Activated naive CD8-positive, alpha-beta T cell treated with anti-CD3 and anti-CD28 coated beads for 36 hours (primary cell): ENCODE data around the gene GRIA1. TPM values are rescaled to one million over a fixed set of nuclear protein-coding genes. Genes with fewer than 3 reads are reported as not detected.

Experiments used
- DNase-seq: peaks from one replicate; pipeline ENCODE4 v3.0.0; 2021
- H3K27ac Mint-ChIP-seq: one replicate; pipeline ENCODE4 v1.8.0; 2022; ENCODE audit warnings: mild to moderate bottlenecking, moderate library complexity, mixed read lengths
- H3K27me3 Mint-ChIP-seq: one replicate; pipeline ENCODE4 v1.8.0; 2022; ENCODE audit warnings: mild to moderate bottlenecking, mixed read lengths
- H3K36me3 Mint-ChIP-seq: one replicate; pipeline ENCODE4 v1.8.0; 2021; ENCODE audit warnings: mild to moderate bottlenecking, mixed read lengths
- H3K4me1 Mint-ChIP-seq: one replicate; pipeline ENCODE4 v1.8.0; 2021; ENCODE audit warnings: mixed read lengths
- H3K4me3 Mint-ChIP-seq: one replicate; pipeline ENCODE4 v1.8.0; 2022; ENCODE audit warnings: mild to moderate bottlenecking, moderate library complexity, mixed read lengths
- H3K9me3 Mint-ChIP-seq: one replicate; pipeline ENCODE4 v1.8.0; 2022; ENCODE audit warnings: mixed read lengths
- total RNA-seq, 2 experiments: library from RNA; stranded (reverse); gene quantifications; one replicate each; pipeline ENCODE4 v1.2.3, GENCODE V29; 2021

The GRIA1 gene
- total RNA-seq, 2 experiments from 2014 or later = not detected

DNA sequence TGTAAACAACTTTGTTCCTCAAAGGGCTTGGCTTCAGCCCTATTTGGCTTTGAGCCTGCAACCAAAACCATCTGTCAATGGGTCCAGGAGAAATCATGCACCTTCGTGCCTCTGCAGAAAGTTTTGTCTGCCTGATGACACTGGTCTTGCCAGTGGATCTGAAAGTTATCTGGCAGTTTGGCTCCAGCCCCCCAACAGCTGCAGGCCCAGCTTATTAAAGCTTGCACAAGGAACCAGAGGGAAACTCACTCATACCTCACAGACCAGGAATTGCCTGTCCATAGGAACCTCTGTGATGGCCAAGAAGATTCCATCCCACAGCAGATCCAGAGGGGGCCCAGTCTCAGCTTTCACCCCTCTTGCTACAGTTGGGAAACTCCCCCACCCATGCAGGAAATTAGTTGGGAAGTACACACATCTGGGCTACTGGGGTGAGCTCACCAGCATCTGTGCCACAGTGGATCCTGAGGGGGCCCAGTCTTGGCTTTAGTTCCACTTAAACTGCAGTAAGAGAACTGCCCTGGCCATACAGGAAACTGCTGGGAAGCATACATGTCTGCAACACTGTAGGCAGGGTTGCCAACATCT lies 265.5 kb downstream of the GRIA1 start:
- DNase-seq = no peak
- Mint-ChIP-seq H3K36me3 (no peaks in the 10 kb centered on the region), H3K27ac (no peak overlapping the region), H3K4me1 (no peaks in the 10 kb centered on the region), H3K9me3 (peaks cover 9% of the 10 kb centered on the region), H3K27me3 (no peaks in the 10 kb centered on the region), H3K4me3 (no peak overlapping the region)

DNA sequence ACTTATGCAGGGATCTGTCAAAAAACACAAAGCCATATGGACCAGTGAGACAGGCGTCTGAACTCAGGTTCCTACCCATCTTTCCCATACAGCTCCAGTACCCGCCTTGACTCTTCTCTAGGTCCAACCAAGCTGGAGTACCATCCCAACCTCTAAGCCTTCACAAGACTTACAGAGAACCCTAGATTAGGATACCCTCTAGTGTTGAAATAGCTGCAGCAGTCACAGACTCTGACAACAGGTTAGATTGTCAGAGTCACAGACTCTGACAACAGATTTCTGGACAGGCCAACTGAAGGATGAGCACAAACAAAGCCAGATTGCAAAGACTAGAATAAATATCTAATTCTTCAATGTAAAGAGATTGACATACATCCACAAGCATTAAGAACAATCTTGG lies 266.1 kb downstream of the GRIA1 start:
- Mint-ChIP-seq H3K9me3 (peaks cover 9% of the 10 kb centered on the region), H3K27me3 (no peaks in the 10 kb centered on the region), H3K27ac (no peak overlapping the region), H3K4me3 (no peak overlapping the region), H3K4me1 (no peaks in the 10 kb centered on the region), H3K36me3 (no peaks in the 10 kb centered on the region)
- DNase-seq = no peak

DNA sequence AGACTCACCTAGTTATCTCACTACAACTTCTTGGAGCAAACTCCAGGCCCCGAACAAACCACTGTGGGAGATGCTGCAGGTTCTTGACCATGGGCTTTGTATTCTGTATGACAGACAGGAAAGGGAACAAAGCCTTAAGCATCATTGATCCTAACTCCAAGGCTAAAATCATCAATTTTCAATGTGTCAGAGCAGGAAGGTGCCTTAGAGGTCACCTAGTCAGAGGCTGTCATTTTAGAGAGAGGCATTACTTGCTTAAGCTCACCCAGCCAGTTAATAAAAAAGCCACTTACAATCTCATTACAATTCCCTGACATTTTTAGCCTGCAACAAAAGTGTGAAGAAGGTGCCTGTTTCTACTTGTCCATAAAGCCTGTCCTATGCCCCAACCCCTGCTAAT lies 275.5 kb downstream of the GRIA1 start:
- H3K36me3 Mint-ChIP-seq = no peaks in the 10 kb centered on the region
- no peak overlapping the region for H3K4me3 Mint-ChIP-seq
- H3K9me3 Mint-ChIP-seq = peaks cover 2% of the 10 kb centered on the region
- no peaks in the 10 kb centered on the region for H3K27me3 Mint-ChIP-seq
- DNase-seq = no peak
- H3K27ac Mint-ChIP-seq = no peak overlapping the region
- no peaks in the 10 kb centered on the region for H3K4me1 Mint-ChIP-seq

DNA sequence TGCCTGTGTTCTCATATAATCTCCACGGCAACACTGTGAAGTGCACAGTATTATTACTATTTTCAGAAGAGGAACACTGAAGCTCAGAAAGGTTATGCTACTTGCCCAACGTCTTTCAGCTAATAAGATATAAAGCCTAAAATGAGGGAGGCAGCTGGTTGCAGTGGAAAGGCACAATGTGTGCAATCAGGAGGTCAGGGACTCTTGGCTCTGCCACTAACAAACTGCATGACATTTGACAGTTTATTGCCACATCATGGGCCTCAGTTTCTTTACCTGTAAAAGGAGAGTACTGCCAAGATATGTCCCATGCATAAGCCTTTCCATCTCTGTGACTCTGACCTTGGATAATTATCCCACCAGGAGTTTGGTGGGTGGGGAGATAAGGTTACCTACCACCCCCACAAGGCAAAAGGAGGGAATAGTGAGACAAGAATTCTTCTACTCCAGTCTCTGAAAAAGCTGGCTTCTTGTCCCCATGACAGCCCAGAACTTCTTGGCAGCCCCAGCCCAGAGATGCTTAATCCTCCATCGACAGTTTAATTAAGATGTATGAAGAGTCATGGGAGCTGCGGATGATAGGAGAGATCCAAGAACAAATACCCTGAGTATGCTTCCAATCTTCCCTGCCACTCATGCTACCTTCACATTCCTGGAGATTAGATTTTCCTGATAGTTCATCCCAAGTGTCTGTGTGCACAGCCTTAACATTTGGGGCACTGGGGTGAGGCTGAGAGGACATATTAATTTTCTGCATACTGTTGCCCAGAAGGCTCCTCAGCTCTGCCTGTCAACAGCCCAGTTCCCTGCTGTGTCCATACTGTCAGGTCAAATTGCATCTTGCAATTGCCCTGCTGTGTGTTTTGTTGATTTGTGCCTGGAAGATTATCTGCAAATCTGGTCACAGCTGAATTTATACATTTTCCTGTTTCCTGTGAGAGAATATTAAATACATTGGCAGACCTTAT lies 277.0 kb downstream of the GRIA1 start:
- Mint-ChIP-seq H3K4me1 (no peaks in the 10 kb centered on the region), H3K27ac (no peak overlapping the region), H3K36me3 (no peaks in the 10 kb centered on the region), H3K4me3 (no peak overlapping the region), H3K9me3 (no peaks in the 10 kb centered on the region), H3K27me3 (peaks cover 4% of the 10 kb centered on the region)
- no peak for DNase-seq

DNA sequence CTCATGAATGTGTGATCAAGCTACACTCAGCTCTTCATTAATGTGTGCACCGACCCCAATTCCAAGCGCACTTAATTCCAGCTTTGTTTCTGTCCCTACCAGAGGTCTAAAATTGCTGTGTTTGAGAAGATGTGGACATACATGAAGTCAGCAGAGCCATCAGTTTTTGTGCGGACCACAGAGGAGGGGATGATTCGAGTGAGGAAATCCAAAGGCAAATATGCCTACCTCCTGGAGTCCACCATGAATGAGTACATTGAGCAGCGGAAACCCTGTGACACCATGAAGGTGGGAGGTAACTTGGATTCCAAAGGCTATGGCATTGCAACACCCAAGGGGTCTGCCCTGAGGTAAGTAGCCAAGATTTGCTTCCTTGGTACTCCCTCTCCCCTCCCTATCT lies 279.6 kb downstream of the GRIA1 start:
- H3K27ac Mint-ChIP-seq = no peak overlapping the region
- no peaks in the 10 kb centered on the region for H3K36me3 Mint-ChIP-seq
- no peaks in the 10 kb centered on the region for H3K4me1 Mint-ChIP-seq
- H3K4me3 Mint-ChIP-seq = no peak overlapping the region
- peaks cover 4% of the 10 kb centered on the region for H3K27me3 Mint-ChIP-seq
- DNase-seq = no peak
- no peaks in the 10 kb centered on the region for H3K9me3 Mint-ChIP-seq

DNA sequence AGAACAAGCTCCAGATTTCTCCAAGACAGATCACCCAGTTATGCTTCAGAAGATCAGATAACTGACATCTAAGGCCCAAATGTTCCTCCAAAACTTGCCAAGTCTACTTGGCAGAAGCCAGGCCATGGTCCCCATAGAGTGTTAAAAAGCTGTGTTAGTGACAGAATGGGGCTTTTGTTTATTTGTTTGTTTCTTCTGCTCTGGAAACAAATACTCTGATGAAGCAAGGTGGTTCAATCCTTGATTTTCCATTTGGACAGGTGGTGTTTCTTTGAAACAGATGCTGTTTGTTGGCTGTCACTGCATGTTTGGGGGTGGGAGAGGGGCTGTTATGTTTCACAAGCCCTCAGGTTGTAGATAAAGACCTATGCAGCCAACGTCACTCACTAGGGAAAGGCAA lies 284.2 kb downstream of the GRIA1 start:
- DNase-seq = no peak
- Mint-ChIP-seq H3K9me3 (no peaks in the 10 kb centered on the region), H3K27me3 (peaks cover 4% of the 10 kb centered on the region), H3K27ac (no peak overlapping the region), H3K4me3 (no peak overlapping the region), H3K36me3 (no peaks in the 10 kb centered on the region), H3K4me1 (no peaks in the 10 kb centered on the region)

DNA sequence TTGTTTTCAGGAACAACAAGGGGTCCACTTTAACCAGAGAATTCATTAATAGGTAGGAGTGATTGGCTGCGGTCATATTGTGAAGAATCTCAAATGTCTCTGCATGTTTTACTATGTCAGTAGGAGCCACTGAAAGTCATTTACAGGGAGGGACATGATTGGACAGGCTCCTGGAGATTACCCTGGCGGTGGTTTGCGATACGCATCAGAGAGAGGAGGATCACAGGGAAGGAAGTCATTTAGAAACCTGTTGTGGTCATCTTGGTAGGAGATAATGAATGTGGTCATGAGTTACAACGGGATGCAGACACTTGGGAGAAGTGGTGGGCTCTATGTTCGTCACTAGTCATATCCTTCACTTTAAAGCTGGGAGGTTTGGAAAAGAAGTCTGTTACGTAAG lies 285.5 kb downstream of the GRIA1 start:
- no peak overlapping the region for H3K4me3 Mint-ChIP-seq
- H3K27ac Mint-ChIP-seq = no peak overlapping the region
- peaks cover 8% of the 10 kb centered on the region for H3K27me3 Mint-ChIP-seq
- DNase-seq = no peak
- H3K4me1 Mint-ChIP-seq = no peaks in the 10 kb centered on the region
- no peaks in the 10 kb centered on the region for H3K36me3 Mint-ChIP-seq
- no peaks in the 10 kb centered on the region for H3K9me3 Mint-ChIP-seq

DNA sequence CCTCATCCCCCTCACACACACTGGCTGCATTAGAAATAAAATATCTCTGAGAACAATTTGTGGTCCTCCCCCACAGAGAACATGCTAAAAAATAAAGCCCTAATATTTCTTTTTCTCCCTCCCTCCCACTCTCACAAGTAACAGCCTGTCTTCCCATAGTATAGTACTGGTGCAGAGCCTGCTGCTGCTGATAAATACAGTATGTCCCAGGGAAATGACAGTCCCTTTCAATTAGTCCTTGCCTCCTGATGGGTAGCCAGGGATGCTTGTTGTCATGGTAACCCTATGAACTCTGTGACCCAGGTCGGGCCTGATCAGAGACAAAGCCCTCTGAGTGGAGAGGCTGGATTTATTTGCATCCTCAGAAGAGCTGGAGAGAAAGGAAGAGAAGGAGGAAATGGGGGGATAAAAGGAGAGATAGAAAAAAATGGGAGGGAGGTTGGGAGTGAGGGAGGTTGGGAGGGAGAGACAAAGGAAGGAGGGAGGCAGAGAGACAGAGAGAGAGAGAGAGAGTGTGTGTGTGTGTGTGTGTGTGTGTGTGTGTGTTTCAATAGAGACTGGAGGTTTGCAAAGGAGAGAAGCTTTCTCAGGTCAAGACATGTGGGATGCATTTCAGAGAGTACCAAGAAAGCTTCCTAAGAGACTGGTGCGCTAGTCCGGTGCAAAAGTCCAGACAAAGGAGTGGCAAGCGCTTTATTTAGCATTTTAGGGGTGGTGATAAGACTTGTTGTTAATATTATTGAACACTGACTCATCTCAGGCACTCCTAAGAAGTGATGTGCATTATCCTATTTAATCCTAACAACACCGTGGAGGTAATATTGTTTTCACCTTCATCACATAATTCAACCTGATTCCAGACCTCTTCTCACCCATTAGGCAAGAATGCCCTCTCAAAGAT lies 287.5 kb downstream of the GRIA1 start:
- Mint-ChIP-seq H3K4me3 (no peak overlapping the region), H3K9me3 (no peaks in the 10 kb centered on the region), H3K27me3 (peaks cover 4% of the 10 kb centered on the region), H3K27ac (no peak overlapping the region), H3K4me1 (no peaks in the 10 kb centered on the region), H3K36me3 (no peaks in the 10 kb centered on the region)
- DNase-seq = no peak

DNA sequence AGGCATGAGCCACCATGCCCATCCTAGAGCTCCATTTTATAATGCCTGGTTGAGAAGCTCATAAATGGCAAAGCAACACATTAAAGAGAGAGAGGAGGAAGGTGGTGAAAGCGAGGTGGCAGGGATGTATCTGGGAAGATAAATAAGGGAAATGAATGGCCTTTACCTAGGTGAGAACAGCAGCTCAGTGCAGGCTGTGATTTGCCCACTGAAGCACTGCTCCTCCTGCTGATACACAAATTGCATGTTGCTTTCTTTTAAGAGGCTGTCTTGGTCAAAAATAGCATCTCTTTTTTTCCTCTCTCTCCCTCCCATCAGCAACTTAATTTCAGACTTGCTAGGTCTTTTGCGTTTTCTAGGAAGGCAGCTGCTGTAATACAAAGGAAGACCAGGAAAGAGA lies 289.4 kb downstream of the GRIA1 start:
- H3K4me3 Mint-ChIP-seq = no peak overlapping the region

DNA sequence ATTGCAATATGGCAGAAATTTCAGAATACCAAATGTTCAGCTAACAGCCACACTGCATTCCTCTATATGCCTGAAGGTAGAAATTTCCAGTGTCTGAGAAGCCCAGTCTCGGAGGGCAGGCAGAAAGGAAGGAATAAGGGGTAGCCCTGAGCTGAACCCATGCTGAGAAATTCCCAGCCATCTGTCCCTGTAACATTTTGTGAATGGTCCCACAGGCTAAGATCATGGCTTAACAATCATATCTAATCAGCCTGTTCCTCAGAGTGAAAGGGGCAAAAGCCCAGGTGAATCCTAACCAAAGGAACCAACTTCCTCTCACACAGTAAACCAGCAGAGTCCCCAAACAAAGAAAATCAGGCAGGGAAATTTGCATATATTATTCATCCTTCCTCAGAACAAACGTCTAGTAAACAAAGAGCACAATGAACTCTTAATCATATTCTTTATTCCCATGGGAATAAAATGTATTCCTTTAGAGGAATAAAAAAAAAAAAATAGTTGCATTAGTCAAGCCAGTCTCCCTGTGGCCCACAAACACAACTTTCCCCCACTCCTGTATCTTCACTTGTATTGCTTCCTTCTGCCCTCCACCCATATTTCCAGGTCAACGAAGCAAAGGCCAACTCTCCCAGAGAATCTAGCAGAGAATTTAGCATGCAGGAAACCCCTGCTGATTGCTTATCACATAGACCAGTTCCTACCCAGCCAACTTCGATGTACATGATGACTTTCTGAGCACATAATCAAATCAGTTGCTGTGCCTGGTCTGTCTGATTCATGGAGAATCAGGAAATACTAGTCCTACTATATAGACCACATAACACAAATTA lies 290.6 kb downstream of the GRIA1 start:
- Mint-ChIP-seq H3K4me3 (no peak overlapping the region), H3K27ac (no peak overlapping the region), H3K9me3 (no peaks in the 10 kb centered on the region), H3K36me3 (no peaks in the 10 kb centered on the region), H3K4me1 (no peaks in the 10 kb centered on the region), H3K27me3 (peaks cover 4% of the 10 kb centered on the region)
- no peak for DNase-seq

More for the DNA sequence above, 289.4 kb downstream of the GRIA1 start:
- H3K9me3 Mint-ChIP-seq = no peaks in the 10 kb centered on the region
- H3K4me1 Mint-ChIP-seq = no peaks in the 10 kb centered on the region
- peaks cover 4% of the 10 kb centered on the region for H3K27me3 Mint-ChIP-seq
- no peaks in the 10 kb centered on the region for H3K36me3 Mint-ChIP-seq
- DNase-seq = no peak
- H3K27ac Mint-ChIP-seq = no peak overlapping the region

DNA sequence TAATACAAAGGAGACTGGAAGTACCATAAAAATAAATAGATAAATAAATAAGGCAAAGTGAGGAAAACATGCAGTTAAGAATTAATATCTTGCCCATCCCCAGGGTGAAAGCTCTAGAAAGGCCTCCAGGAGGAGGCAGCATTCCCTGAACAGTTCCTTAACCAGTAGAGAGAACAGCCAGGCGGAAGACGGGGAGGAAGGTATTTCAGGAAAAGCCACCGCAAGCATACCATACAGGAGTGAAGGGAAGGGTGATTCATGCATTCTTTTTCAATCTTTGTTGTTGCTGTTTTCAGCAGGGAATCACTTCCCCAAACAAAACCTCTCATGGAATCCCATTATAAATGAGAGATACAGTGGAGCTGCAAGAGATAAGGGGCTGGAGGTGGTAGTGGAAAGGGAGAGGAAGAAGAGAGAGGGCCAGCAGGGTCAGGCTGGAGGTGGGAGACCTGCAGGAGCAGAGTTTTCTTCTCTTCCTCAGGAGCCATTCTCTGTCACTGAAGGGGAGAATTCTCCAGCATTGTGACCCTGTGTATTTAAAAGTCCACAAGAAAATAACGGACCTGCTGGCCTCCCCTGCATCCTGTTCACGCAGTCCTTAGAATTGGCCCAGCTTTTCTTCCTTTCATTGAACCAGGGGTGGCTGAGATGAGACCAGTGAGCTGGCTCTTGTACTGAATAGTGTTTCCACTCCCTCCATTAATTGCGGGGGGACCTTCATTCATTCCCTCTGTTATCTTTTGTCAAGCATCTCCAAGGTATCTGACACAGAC lies 292.3 kb downstream of the GRIA1 start:
- peaks cover 4% of the 10 kb centered on the region for H3K27me3 Mint-ChIP-seq
- H3K27ac Mint-ChIP-seq = no peak overlapping the region
- DNase-seq = no peak
- H3K4me3 Mint-ChIP-seq = no peak overlapping the region
- H3K4me1 Mint-ChIP-seq = no peaks in the 10 kb centered on the region
- H3K36me3 Mint-ChIP-seq = no peaks in the 10 kb centered on the region
- H3K9me3 Mint-ChIP-seq = no peaks in the 10 kb centered on the region

DNA sequence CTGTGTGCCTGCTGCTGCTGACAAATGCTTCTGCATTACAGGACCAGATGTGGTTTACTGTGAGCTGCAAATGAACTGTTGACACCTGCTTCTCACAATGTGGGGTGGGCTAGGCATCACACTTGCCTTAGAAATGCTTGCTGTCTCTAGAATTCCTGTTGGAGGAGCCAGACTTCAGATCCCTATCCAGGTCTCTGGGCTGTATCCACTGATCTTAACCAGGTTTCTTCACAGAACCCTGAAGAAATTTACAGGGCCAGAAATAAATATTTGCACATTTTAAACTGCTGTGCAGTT lies 292.8 kb downstream of the GRIA1 start:
- H3K4me1 Mint-ChIP-seq = no peaks in the 10 kb centered on the region
- no peak overlapping the region for H3K27ac Mint-ChIP-seq
- no peaks in the 10 kb centered on the region for H3K9me3 Mint-ChIP-seq
- H3K27me3 Mint-ChIP-seq = peaks cover 8% of the 10 kb centered on the region
- no peak overlapping the region for H3K4me3 Mint-ChIP-seq
- DNase-seq = no peak
- no peaks in the 10 kb centered on the region for H3K36me3 Mint-ChIP-seq

DNA sequence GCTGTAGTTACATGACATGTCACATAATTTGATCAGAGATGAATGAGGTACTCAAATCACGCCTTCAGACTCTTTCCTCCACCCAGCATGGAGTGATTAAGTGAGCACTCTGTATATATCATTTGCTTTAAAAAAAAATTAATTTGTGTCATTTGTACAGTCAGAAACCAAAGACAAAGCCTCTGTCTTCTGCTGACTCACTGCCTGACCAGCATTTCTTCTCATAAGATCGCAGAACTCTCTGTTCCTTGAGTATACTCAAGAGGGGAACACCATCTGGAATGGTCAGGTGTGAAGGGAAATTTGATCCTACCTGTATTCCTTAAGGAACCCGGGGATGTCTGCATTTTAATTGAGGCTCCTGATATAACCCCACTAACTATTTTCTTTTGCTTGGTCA lies 293.8 kb downstream of the GRIA1 start:
- Mint-ChIP-seq H3K27me3 (peaks cover 11% of the 10 kb centered on the region), H3K27ac (no peak overlapping the region), H3K4me1 (no peaks in the 10 kb centered on the region), H3K36me3 (no peaks in the 10 kb centered on the region), H3K9me3 (no peaks in the 10 kb centered on the region), H3K4me3 (no peak overlapping the region)
- DNase-seq = no peak

DNA sequence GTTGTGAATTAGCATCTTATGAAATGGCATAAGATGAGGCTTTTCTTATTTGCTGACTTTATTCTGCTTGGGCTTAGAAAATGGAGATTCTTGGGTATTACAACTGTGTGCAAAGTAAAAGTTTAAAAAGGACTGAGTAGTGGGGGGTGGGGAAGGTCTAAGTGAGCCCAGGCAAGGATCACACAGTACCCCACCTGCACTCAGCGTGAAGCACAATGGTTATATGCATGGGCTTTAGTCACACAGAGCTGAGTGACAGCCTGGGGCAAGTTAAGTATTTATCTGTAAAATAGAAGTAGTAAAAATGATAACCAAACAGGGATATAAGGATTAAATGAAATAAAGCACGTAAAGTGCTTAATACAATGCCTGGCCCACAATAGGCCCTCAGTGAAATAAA lies 300.9 kb downstream of the GRIA1 start:
- no peak overlapping the region for H3K4me3 Mint-ChIP-seq
- DNase-seq = no peak
- H3K36me3 Mint-ChIP-seq = no peaks in the 10 kb centered on the region
- no peak overlapping the region for H3K27ac Mint-ChIP-seq
- peaks cover 7% of the 10 kb centered on the region for H3K27me3 Mint-ChIP-seq
- no peaks in the 10 kb centered on the region for H3K4me1 Mint-ChIP-seq
- H3K9me3 Mint-ChIP-seq = no peaks in the 10 kb centered on the region
